Measurements from ENCODE around the gene CTSE. TPM values are rescaled to one million over a fixed set of nuclear protein-coding genes. Genes with fewer than 3 reads are reported as not detected.

Gene CTSE
- total and polyA plus RNA-seq, 2 of the 8 experiments (the other 6 are each of a cell fraction or from before 2014, with no cell fraction given): 0.03 TPM; not detected in 1

- H4K91ac ChIP-seq (replicated peaks; ENCODE audit: insufficient read length, low read length): no peak overlapping the region
- H3K4me1 ChIP-seq (replicated peaks in 1 of 4; ENCODE audit: control insufficient read depth in 3 of 4, insufficient read depth in 4 of 4, low read length in 3 of 4): no peaks in the 10 kb centered on the region
- no peaks in the 10 kb centered on the region; a peak in 1 of 7 replicates for H3K27me3 ChIP-seq (replicated peaks in 1 of 4; ENCODE audit: control insufficient read depth in 3 of 4, extremely low read depth in 1 of 4, insufficient read depth in 3 of 4, low read length in 3 of 4)
- H2BK5ac ChIP-seq (ENCODE audit: low read depth, low read length): no peak overlapping the region
- CTCF ChIA-PET (ENCODE audit: partially characterized antibody): interaction anchor here (0.6 to 2.4 kb wide), 6 partner anchors 10 to 230 kb away, joined by 3 to 23 read pairs (median 3); no protein-coding TSS in a partner anchor
- no peaks in the 10 kb centered on the region for H3K36me3 ChIP-seq (ENCODE audit: control insufficient read depth in 2 of 4, insufficient read depth in 4 of 4, low read length in 3 of 4)
- H3K23ac ChIP-seq (ENCODE audit: insufficient read length): no peak overlapping the region
- no peak overlapping the region for H3K56ac ChIP-seq (replicated peaks; ENCODE audit: insufficient read length, low read depth, low read length)
- H3K27ac ChIP-seq (ENCODE audit: low read depth, low read length): no peak overlapping the region
- no peak overlapping the region for H2BK120ac ChIP-seq (replicated peaks; ENCODE audit: low read depth, low read length)
- H2BK20ac ChIP-seq (ENCODE audit: low read length): no peak overlapping the region
- no peak overlapping the region for H3K9ac ChIP-seq (replicated peaks in 1 of 4; ENCODE audit: extremely low read depth in 1 of 4, low read depth in 3 of 4, low read length in 3 of 4)
- H3K23me2 ChIP-seq (ENCODE audit: low read depth, low read length): no peaks in the 10 kb centered on the region
- H4K8ac ChIP-seq (ENCODE audit: extremely low read depth, insufficient read depth, low read length): no peak overlapping the region
- H3K14ac ChIP-seq (ENCODE audit: insufficient read length): no peak overlapping the region
- TF ChIP-seq FOSL1 (IDR thresholded peaks at IDR 0.05; ENCODE audit: insufficient read depth, low read depth, low read length) (no peak), POLR2AphosphoS5 (IDR thresholded peaks at IDR 0.05; ENCODE audit: low read depth, low read length) (no peak), TBP (IDR thresholded peaks at IDR 0.05; ENCODE audit: low read depth, low read length) (no peak), RFX5 (IDR thresholded peaks at IDR 0.05; ENCODE audit: borderline replicate concordance, low read depth, low read length) (no peak), RAD21 (IDR thresholded peaks at IDR 0.05 in 1 of 2, conservative IDR thresholded peaks at IDR 0.05 in 1 of 2; ENCODE audit: low read depth in 2 of 2, low read length in 2 of 2) (no peak), CTBP2 (IDR thresholded peaks at IDR 0.05; ENCODE audit: borderline replicate concordance, insufficient read depth, insufficient read length, low read length) (no peak)
- TF ChIP-seq, protein P1, sequence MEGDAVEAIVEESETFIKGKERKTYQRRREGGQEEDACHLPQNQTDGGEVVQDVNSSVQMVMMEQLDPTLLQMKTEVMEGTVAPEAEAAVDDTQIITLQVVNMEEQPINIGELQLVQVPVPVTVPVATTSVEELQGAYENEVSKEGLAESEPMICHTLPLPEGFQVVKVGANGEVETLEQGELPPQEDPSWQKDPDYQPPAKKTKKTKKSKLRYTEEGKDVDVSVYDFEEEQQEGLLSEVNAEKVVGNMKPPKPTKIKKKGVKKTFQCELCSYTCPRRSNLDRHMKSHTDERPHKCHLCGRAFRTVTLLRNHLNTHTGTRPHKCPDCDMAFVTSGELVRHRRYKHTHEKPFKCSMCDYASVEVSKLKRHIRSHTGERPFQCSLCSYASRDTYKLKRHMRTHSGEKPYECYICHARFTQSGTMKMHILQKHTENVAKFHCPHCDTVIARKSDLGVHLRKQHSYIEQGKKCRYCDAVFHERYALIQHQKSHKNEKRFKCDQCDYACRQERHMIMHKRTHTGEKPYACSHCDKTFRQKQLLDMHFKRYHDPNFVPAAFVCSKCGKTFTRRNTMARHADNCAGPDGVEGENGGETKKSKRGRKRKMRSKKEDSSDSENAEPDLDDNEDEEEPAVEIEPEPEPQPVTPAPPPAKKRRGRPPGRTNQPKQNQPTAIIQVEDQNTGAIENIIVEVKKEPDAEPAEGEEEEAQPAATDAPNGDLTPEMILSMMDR (IDR thresholded peaks at IDR 0.05; ENCODE audit: control extremely low read depth in 1 of 3, insufficient read depth in 1 of 3, low read depth in 1 of 3, low read length in 3 of 3): no peak
- H3K79me2 ChIP-seq (ENCODE audit: control insufficient read depth in 1 of 2, insufficient read depth in 2 of 2, low read length in 2 of 2): no peaks in the 10 kb centered on the region
- no peak for FAIRE-seq
- no peak overlapping the region for H2AFZ ChIP-seq (ENCODE audit: low read length)
- no peaks in the 10 kb centered on the region for H3K9me3 ChIP-seq (ENCODE audit: insufficient read depth in 2 of 2, low read depth in 1 of 2, low read length in 1 of 2)
- no peak overlapping the region for H3K4ac ChIP-seq (replicated peaks; ENCODE audit: insufficient read length, low read depth, low read length)
- H4K5ac ChIP-seq (ENCODE audit: insufficient read length, low read depth, low read length): no peak overlapping the region
- H4K20me1 ChIP-seq (replicated peaks in 1 of 2; ENCODE audit: control insufficient read depth in 1 of 2, insufficient read depth in 2 of 2, low read length in 2 of 2): no peaks in the 10 kb centered on the region
- H3K4me3 ChIP-seq (ENCODE audit: extremely low read depth in 1 of 4, insufficient read depth in 2 of 4, low read depth in 3 of 4, low read length in 4 of 4): no peak overlapping the region
- WGBS, 2 experiments (ENCODE audit: extremely low coverage in 1 of 2, insufficient coverage in 1 of 2, insufficient read length in 1 of 2, insufficient replicate concordance in 2 of 2, low coverage in 1 of 2, low lambda C conversion rate in 2 of 2, missing lambda C conversion rate in 1 of 2): 86% methylated on average over 9 of the region's 9 CpGs; no CpG with 5 or more reads in 1 of the 2 experiments
- no peak overlapping the region; the same call in 1 of the 2 replicates for H3K18ac ChIP-seq (ENCODE audit: extremely low read depth, low read length)
- H2BK12ac ChIP-seq (ENCODE audit: low read depth, low read length): no peak overlapping the region
- no peaks in the 10 kb centered on the region for H3K79me1 ChIP-seq (ENCODE audit: low read depth, low read length)
- no peak overlapping the region for H2BK15ac ChIP-seq (ENCODE audit: low read length)
- no peak overlapping the region for H2AK5ac ChIP-seq (ENCODE audit: low read depth, low read length)
- POLR2A ChIA-PET (ENCODE audit: partially characterized antibody): no interaction called here
- no peak overlapping the region for H3K4me2 ChIP-seq (ENCODE audit: insufficient read depth in 1 of 2, low read depth in 2 of 2, low read length in 2 of 2)
- DNase-seq (ENCODE audit: low read depth in 1 of 2, low spot score in 2 of 2): no peak
Observed at GRCh38 chr1:206021008-206021625, 2.6 kb downstream of the CTSE start.

All from H1 (cell line).